ELF-1 (cell line): ENCODE data around the gene MNT.
A peak's percentile ranks its signal among the peaks of the same experiment; 100 is the strongest.

ENCODE experiments used
- DNase-seq: peaks from one replicate; pipeline ENCODE4 v3.0.0-alpha.2; 2016; ENCODE audit warnings: low read depth, low spot score

Gene MNT

DNA sequence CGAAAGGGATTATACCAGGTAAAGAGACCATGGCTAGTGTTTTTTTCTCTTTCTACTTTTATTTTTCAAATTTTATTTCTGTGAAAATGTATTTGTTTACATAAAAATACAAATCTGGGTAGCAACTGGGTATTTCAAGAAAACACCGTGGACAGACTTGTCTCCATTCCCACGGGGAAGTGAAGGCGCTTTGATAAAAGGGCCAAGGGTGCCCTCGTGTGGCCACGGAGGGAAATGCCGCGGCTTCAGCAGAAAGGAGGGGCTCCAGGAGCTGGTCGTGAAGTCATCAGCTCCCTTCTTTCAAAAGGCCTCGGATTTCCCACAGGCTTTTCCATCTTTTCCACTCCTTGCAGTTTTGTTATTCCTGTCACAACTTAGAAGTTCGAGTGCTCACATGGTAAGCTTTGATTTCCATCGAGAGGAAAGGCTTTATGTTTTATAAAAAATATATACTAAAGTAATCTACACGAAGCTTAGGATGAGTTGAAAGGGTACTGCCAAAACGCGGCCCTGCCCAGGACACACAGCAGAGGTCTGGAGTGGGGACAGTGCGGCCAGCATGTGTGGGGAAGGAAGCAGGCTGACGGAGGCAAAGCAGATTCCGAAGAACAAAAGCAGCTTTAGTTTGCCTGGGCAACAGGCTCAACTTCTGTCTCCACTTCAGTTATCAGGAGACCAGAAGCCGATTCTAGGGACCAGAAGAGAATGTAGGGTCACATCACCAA lies 15.3 kb upstream of the MNT start:
- DNase-seq: peak; percentile 92

DNA sequence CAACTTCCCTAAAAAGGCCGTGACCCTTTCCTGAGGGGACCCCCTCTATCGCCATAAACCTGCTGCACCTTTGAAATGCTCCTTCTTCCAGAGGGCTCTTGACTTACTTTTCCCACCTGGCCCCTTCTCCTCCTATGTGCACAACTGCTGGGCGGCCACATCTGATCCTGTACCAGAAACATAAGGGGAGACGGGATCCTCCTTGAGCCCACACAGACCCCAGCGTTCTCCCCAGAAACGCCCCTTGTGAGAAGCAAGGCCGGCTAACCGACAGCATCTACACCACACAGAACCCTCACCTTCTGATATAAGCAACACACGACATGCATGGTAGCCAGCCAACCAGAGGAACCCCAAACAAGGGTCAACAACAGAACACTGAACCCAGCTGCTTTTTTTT lies 14.2 kb upstream of the MNT start:
- DNase-seq: no peak

DNA sequence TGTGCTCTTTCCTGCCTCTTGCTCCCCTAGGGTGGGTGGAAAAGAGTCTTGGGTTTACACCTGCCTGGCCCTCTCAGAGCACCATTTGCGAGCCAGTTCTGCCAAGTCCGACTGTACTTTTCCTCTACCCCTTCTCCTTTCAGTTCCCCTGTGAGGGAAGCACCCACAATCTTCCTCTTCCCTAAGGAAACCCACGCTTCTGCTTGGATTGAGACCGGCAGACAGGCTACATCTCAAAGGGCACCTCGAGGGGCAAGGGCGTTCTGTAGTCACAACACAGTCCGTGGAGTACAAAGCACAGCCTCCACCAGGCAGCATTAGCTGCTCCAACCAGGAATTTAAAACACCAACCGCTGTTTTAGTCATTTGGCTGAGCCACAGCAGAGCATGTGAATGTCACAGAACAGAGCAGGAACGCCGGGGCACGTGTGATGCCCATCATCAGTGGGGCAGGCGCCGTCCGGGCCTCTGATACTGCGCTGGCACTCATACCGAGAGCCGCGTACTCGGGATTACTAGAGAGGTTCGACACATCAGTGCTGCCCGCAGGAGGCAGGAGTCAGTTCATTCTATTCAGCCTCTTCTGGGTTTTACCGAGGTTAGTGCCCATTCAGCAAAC lies 13.7 kb upstream of the MNT start:
- no peak for DNase-seq

GRCh38 chr17:2412561-2413021 lies 11.7 kb upstream of the MNT start:
- peak; percentile 74 for DNase-seq

- no peak for DNase-seq
Observed at GRCh38 chr17:2410951-2411350, 10.1 kb upstream of the MNT start.

DNA sequence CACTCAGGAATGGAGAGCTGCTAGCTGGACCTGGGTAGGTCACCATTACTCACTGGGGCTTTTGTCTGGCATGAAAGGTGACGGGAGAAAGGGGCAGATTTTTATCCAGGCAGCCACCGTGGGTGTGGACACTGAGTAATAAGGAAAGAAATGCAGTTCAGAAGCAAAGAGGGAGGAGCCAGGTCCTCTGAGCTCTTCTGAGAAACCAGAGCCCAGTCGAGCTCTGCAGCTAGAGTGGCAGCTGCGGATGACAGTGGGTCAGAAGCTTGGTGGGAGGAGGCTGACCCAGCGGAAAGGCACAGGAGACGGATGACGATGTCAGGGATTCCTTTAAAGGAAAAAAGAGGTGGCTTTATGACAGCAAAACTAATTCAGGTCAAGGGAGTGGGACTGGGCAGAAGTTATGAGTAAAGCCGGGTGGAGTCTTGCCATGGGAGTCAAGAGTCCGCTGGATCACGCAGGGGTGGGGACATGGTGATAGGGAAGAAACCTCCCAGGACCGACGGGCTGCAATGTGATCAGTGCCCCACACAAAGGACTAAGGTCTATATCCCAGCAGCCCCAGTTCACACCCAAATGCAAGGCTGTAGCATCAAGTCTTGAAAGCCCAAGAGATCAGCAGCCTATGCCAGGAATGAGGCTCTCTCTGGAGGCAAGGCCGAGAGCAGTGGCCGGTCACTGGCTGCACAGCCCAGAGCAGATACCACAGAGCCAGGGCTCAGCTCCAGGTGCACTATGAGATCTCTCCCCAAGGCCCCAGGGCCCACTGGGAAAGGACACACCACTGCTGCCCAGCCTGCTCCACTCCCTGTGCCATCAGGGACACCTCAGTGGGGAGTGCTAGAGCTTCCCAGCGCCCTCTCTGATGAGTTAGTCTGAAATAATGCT lies 6.3 kb upstream of the MNT start:
- peak; percentile 63 for DNase-seq

- DNase-seq: no peak
Observed at GRCh38 chr17:2406271-2406902, 5.5 kb upstream of the MNT start.

GRCh38 chr17:2405247-2405926 lies 4.5 kb upstream of the MNT start:
- no peak for DNase-seq

GRCh38 chr17:2403044-2403443 lies 2.2 kb upstream of the MNT start:
- no peak for DNase-seq

GRCh38 chr17:2402544-2402943 lies 1.7 kb upstream of the MNT start:
- DNase-seq: no peak

DNA sequence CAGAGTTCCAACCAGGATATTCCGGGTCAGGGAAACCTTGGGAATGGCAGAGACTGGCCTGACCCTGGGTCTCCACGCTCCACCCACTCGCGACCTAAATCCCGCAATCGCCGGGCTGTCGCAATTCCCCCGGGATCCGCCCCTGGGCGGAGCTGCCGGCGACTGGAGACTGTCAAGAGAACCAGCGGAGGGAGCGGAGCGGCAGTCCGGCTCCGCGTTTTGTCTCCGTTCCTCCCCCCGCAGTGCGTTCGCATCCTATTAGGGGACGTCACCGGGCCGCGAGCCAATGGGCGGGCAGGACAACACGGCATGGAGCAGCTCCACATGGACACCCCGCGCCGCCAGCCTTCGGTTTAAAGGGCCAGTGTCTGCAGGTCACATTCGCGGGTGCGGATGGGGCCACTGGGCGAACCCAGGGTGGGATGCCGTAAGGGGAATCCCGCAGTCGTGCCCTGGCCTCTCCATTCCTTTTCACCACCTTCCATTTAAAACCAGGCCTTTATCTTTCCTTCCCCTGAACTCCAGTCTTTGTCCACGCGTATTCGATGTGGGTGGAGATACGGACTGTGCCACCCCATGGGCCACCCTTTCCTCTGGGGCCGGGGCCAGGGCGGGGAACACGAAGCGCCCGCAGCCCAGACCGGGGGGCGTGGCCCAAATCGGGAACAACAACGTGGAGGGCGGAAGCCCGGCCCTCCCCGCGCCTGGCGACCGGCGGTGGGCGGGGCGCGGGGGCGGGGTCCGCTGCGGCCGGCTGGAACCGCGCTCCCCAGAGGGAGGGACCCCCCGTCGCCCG lies 764 bp upstream of the MNT start:
- DNase-seq: peak; percentile 99

DNA sequence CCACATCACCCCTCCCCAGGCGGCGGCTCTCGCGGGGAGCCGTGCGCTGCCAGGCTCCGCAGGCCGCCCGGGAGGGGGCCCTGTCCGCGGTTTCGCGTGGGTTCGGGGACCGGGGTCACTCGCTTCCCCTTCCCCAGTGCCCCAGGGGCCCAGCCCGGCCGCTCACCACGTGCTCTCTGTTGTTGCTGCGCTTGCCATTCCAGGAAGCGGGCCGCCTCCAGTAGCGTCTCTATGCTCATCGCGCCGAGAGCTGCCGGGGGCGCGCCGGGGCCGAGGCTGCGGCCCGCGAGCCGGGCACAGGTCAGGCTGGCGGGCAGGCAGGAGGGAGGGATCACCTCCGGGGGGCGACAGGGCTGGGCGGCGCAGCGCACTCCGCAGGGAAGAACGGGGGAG lies 390 bp downstream of the MNT start:
- DNase-seq: peak; percentile 83

DNA sequence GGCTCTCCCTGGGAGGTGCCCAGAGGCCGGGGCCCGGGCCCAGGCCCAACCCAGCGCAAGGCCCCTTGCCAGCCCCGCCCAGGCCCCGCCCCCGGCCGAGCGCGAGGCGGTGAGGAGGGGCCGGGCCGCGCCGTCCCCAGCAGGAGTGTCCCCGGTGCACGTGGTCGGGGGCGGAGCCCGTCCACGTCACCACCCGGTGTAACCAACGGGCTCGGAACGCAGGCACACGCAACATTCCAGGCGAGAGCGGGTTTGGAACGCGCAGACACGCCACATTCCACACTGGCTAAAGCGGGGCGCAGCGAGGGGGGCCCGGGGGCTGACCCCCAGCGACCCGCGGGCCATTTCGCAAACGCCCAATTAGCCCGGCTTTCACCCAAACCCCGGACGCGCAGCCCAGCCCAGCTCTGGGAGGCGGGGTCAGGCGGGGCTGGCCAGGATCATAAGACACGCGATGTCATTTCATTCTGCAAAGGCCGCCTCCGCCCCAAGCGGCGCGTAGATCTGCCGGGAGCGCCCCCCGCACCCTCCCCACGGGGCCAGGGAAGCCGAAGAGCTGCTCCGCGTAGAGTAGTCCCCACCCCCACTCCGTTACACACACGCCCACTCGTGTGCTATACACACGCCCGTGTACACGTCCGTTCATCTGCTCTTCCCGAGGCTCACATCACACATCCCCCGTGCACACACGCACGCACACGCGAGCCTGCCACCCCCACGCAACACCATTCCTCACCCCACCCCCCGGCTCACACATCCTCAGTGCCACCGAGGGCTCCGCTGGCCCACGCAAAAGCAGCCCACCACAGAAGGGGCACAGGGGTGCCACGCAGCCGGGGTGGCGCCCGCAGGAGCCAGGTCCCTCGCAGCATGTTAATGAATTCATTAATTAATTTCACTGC lies 1.0 kb downstream of the MNT start:
- peak; percentile 98 for DNase-seq

DNA sequence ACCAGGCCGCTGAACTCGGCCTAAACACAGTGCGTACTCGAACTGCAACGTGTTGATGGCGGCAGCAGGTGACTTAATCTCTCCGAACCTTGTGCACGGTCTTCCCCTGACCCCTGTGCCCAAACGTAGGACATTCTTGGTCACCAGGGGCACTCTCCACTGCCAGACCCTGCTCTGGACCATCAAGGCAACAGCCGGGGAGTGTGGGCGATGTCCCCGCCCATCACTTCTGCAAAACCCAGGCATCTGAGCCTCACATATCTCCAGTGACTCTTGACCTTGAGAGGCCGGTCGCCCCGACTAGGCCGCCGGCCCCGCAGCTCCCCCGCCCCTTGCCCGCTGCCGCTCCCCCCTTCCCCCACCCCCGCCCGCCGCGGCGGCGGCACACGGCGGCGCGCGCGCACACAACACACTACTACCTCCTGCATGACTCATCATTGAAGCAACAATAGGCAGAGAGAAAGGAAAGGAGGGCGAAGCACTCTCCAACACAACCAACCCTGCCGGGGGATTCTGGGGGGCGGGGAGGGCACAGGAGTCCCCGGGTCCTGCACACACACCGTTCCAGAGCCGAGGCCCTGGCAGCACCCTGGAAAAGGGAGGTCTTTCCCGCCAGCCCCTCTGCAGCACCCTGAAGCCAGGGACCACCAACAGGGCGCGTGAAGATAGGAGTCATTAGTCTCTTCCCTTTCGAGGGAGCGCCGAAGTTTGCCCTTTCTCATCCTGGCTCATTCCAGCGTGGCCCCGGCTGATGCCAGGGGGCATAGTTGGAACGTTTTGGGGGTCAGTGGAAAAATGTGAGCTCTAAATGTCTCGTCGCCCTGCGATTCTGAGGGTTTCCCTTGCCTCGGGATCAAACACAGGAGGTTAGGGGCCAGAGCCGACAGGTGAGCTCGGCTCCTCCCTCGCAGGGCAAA lies 1.9 kb downstream of the MNT start:
- peak; percentile 71 for DNase-seq

GRCh38 chr17:2398182-2398581 lies 2.7 kb downstream of the MNT start:
- peak; percentile 29 for DNase-seq

GRCh38 chr17:2397247-2398171 lies 3.4 kb downstream of the MNT start:
- DNase-seq: no peak

GRCh38 chr17:2396568-2397246 lies 4.2 kb downstream of the MNT start:
- DNase-seq: peak; percentile 97
